Osteoblast (primary cell): Measurements from ENCODE around the gene SOD2. TPM values are rescaled to one million over a fixed set of nuclear protein-coding genes. Genes with fewer than 3 reads are reported as not detected.

Source experiments
- DNase-seq: peaks from one replicate; pipeline ENCODE4 v3.0.0; 2011; ENCODE audit warnings: low spot score, mixed read lengths; ENCODE audit not compliant: insufficient read length; ENCODE audit errors: missing footprints
- H2AFZ ChIP-seq: 2 replicates; pipeline ENCODE4 v1.6.0; 2011; ENCODE audit warnings: mild to moderate bottlenecking, low read length
- H3K27ac ChIP-seq: 2 replicates; pipeline ENCODE4 v1.5.1; 2011; ENCODE audit warnings: mild to moderate bottlenecking, low read depth, low read length, moderate library complexity
- H3K27me3 ChIP-seq: 2 replicates; pipeline ENCODE4 v1.6.0; 2012; ENCODE audit warnings: mild to moderate bottlenecking, control low read depth, inconsistent platforms, low read length, moderate library complexity; ENCODE audit not compliant: insufficient read depth
- H3K36me3 ChIP-seq: 2 replicates; pipeline ENCODE4 v1.5.1; 2011; ENCODE audit warnings: mild to moderate bottlenecking, low read length, control low read depth, moderate library complexity; ENCODE audit not compliant: insufficient read depth
- H3K4me1 ChIP-seq: 2 replicates; pipeline ENCODE4 v1.5.1; 2011; ENCODE audit warnings: mild to moderate bottlenecking, low read length, control low read depth, moderate library complexity; ENCODE audit not compliant: insufficient read depth
- H3K4me2 ChIP-seq: 2 replicates; pipeline ENCODE4 v1.6.0; 2011; ENCODE audit warnings: mild to moderate bottlenecking, low read length; ENCODE audit not compliant: insufficient read depth
- H3K4me3 ChIP-seq: fragments of 200-600 bp; sonication (generic); 3 replicates; pipeline ENCODE4 v1.5.1; 2012; ENCODE audit warnings: mild to moderate bottlenecking, low read length, inconsistent platforms; ENCODE audit not compliant: insufficient read depth
- H3K79me2 ChIP-seq: 2 replicates; pipeline ENCODE4 v1.6.0; 2012; ENCODE audit warnings: mild to moderate bottlenecking, low read length, control low read depth, inconsistent platforms; ENCODE audit not compliant: insufficient read depth
- H3K9me3 ChIP-seq: 2 replicates; pipeline ENCODE4 v1.5.1; 2011; ENCODE audit warnings: low read depth, low read length, control low read depth
- H4K20me1 ChIP-seq: 2 replicates; pipeline ENCODE4 v1.6.0; 2012; ENCODE audit warnings: mild to moderate bottlenecking, low read length, control low read depth; ENCODE audit not compliant: insufficient read depth
- total RNA-seq: library from RNA; depleted of rRNA; stranded (reverse); fragments of >200 nt; gene quantifications from 2 replicates; pipeline ENCODE4 v1.2.3, GENCODE V29; 2012
- TF ChIP-seq, protein P1 (sequence below): IDR thresholded peaks from 2 replicates; pipeline ENCODE4 v1.5.1; 2011; ENCODE audit warnings: mild to moderate bottlenecking, low read depth, low read length, moderate library complexity; ENCODE audit errors: extremely low read depth

The SOD2 gene
- total RNA-seq, 1 donor = 544 TPM

DNA sequence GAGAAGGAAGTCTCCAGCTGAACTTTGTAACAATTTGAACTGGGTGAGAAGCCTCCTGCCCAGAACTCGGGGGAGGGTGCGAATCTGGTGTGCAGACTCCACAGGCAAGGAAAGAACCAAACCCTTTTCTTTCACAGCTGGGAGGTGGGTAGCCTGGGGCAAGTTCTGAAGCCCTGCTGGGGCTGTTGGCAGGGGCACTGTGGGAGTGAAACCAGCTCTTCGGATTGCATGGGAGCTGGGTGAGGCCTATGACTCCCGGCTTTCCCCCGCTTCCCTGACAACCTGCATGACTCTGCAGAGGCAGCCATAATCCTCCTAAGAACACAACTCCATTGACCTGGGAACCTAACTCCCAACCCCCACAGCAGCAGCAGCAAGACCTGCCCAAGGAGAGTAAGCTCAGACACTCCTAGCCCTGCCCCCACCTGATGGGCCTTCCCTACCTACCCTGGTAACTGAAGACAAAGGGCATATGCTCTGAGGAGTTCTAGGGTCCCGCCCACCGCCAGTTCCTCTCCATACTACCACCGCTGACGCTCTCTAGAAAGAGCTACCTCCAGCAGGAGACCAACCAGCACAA, 37.5 kb downstream of the SOD2 start:
- no peak overlapping the region for H2AFZ ChIP-seq
- H3K4me2 ChIP-seq = no peak overlapping the region
- no peaks in the 10 kb centered on the region for H3K27me3 ChIP-seq
- no peak overlapping the region for H3K4me3 ChIP-seq
- TF ChIP-seq, protein P1, sequence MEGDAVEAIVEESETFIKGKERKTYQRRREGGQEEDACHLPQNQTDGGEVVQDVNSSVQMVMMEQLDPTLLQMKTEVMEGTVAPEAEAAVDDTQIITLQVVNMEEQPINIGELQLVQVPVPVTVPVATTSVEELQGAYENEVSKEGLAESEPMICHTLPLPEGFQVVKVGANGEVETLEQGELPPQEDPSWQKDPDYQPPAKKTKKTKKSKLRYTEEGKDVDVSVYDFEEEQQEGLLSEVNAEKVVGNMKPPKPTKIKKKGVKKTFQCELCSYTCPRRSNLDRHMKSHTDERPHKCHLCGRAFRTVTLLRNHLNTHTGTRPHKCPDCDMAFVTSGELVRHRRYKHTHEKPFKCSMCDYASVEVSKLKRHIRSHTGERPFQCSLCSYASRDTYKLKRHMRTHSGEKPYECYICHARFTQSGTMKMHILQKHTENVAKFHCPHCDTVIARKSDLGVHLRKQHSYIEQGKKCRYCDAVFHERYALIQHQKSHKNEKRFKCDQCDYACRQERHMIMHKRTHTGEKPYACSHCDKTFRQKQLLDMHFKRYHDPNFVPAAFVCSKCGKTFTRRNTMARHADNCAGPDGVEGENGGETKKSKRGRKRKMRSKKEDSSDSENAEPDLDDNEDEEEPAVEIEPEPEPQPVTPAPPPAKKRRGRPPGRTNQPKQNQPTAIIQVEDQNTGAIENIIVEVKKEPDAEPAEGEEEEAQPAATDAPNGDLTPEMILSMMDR = no peak
- H3K9me3 ChIP-seq = no peaks in the 10 kb centered on the region
- no peaks in the 10 kb centered on the region for H3K4me1 ChIP-seq
- no peaks in the 10 kb centered on the region for H3K36me3 ChIP-seq
- no peaks in the 10 kb centered on the region for H4K20me1 ChIP-seq
- no peak overlapping the region for H3K27ac ChIP-seq
- no peaks in the 10 kb centered on the region for H3K79me2 ChIP-seq
- DNase-seq = no peak

DNA sequence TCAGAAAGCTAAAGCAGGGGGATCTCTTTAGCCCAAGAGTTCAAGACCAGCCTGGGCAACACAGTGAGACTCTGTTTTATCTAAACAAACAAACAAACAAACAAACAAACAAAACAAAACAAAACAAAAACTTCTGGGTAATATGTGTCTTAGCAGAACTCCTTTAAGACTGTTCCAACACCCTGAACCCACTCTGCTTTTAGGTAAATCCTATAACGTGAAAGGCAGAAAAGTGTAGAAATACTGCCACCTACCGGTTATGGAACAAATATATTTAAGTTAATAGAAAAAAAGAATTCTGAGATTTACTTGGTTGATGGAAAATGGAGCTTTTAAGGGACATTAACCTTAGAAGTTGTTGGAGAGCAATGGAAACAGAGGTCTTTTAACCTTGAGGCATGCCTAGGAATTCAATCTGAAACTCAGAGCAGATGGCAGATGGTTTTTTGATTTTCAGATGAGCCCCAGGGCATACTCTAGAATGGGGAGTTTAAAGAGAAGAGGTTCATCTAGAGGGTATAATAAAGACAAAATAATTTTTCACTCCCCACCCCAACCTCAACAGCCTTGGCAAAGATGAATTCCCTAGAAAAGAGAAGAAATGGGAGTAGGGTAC, 38.5 kb downstream of the SOD2 start:
- peak; percentile 73 for DNase-seq
- Histone ChIP-seq H3K9me3 (no peaks in the 10 kb centered on the region), H4K20me1 (no peaks in the 10 kb centered on the region), H3K27ac (no peak overlapping the region), H3K79me2 (no peaks in the 10 kb centered on the region), H3K27me3 (no peaks in the 10 kb centered on the region), H3K4me3 (no peak overlapping the region), H3K36me3 (no peaks in the 10 kb centered on the region), H3K4me2 (no peak overlapping the region), H3K4me1 (no peaks in the 10 kb centered on the region), H2AFZ (no peak overlapping the region)
- TF ChIP-seq, protein P1 = peak; percentile 56

DNA sequence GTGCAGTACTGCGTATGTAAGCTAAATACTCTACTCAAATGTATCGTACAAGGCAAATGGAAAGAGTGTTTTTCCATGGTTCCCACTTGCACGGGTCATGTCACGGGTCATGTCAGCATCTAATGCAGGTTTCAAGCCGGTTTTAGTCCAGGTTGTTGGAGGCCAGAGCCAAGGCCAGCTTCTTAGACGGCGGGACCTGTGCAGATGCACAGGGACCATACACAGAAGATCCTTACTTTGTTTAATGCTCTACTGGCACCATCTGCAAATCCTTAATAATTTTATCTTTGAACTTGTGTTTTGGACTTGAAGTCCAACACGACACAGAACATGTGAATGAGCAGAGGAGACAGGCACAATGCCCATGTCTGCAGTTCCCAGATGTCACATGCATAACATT, 42.7 kb downstream of the SOD2 start:
- no peaks in the 10 kb centered on the region for H3K27me3 ChIP-seq
- no peak for DNase-seq
- H2AFZ ChIP-seq = no peak overlapping the region
- H3K27ac ChIP-seq = no peak overlapping the region
- H3K9me3 ChIP-seq = no peaks in the 10 kb centered on the region
- H3K4me2 ChIP-seq = no peak overlapping the region
- H3K4me3 ChIP-seq = no peak overlapping the region
- no peaks in the 10 kb centered on the region for H3K36me3 ChIP-seq
- no peaks in the 10 kb centered on the region for H3K4me1 ChIP-seq
- no peaks in the 10 kb centered on the region for H3K79me2 ChIP-seq
- TF ChIP-seq, protein P1 = no peak
- no peaks in the 10 kb centered on the region for H4K20me1 ChIP-seq

DNA sequence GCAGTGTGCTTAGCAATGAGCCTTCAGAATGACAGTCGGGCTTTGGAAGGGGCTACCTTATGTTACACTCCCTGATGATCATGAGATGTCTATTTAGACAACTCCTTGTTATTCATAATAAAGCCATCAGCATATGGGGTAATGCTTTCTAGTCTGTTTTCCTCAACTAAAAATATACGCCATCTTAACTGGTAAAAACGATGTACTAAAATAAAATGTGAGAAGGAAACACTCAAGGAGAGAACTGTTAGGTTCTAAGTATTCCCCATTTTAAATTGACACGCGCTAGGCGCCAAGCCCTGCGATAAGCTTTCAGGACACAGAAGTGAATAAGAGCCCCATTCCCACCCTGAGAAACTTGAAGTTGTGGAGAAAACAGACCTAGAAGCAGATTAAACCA, 43.6 kb downstream of the SOD2 start:
- Histone ChIP-seq H4K20me1 (no peaks in the 10 kb centered on the region), H3K4me1 (no peaks in the 10 kb centered on the region), H3K36me3 (no peaks in the 10 kb centered on the region), H3K79me2 (no peaks in the 10 kb centered on the region), H3K9me3 (no peaks in the 10 kb centered on the region), H2AFZ (no peak overlapping the region), H3K4me2 (no peak overlapping the region), H3K27ac (no peak overlapping the region), H3K27me3 (no peaks in the 10 kb centered on the region), H3K4me3 (no peak overlapping the region)
- TF ChIP-seq, protein P1 = no peak
- DNase-seq = no peak
